SK-N-MC (cell line): ENCODE results near the gene MRPL45.

Source experiments
- EZH2 ChIP-seq: fragments of 200-600 bp; sonication (generic); IDR thresholded peaks from one replicate; pipeline ENCODE4 v1.6.1; 2017; ENCODE audit warnings: antibody characterized with exemption
- FOXP2 ChIP-seq: optimal IDR thresholded peaks from 2 replicates; pipeline ENCODE3; 2011; ENCODE audit warnings: mild to moderate bottlenecking, moderate library complexity; ENCODE audit not compliant: insufficient read depth; ENCODE audit errors: extremely low read length, control extremely low read depth
- POLR2AphosphoS5 ChIP-seq: IDR thresholded peaks from 2 replicates; pipeline ENCODE4 v1.6.1; 2012; ENCODE audit warnings: mild to moderate bottlenecking, low read depth, low read length, borderline replicate concordance

DNA sequence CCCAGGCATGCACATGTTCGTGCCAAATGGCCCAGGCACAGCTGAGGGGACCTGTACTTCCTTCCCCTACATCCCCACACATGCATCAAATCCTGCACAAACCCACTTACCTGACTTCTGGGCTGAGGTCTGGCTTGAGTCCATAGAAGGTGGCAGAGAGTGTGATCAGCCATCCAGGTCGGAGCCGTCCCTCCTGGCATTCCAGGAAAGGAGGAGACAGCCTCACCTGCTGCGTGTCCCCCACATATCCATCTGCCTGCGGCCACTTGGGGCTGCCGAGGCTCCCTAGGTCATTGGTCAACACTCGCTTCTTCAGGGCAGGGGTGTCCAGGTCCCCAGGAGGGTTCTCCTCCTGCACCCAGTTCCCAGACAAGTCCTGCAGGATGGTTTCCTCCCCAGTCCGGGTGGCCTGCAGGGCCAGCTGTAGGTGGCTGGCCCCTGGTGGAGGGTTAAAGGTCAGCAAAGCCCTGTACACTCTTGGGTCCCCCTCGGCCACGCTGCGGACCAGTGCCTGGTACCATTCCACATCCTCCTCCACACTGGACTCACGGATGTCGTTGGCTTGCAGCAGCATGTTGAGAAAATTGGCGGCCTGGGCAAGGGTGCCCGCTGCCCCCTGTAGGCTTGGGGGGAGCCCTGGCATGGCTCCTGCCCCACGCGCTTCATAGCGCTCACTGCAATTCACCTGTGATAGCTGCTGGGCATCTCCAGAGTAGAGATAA, 46.1 kb downstream of the MRPL45 start:
- TF ChIP-seq EZH2 (no peak), POLR2AphosphoS5 (no peak), FOXP2 (no peak)
